KBM-7 (cell line): ENCODE results near the gene FBN1.

Experiments
- DNase-seq: peaks from one replicate; pipeline ENCODE4 v3.0.0-alpha.2; 2015
- in situ Hi-C: fragments of 300-500 bp; cut with MboI; formaldehyde crosslinking; loops from 2 replicates; pipeline ENCODE4 v1.14.3; 2020; ENCODE audit warnings: low sequenced_read_pairs, low pct_unique_long_range_greater_than_20kb, mixed read lengths

FBN1 gene

GRCh38 chr15:48499978-48500377 lies 145.5 kb downstream of the FBN1 start:
- in situ Hi-C loops = no loop called here
- no peak for DNase-seq

GRCh38 chr15:48498828-48499227 lies 146.7 kb downstream of the FBN1 start:
- in situ Hi-C loops = no loop called here
- no peak for DNase-seq

- DNase-seq = no peak
- in situ Hi-C loops = no loop called here
Observed at GRCh38 chr15:48494631-48495030, 150.9 kb downstream of the FBN1 start.

DNA sequence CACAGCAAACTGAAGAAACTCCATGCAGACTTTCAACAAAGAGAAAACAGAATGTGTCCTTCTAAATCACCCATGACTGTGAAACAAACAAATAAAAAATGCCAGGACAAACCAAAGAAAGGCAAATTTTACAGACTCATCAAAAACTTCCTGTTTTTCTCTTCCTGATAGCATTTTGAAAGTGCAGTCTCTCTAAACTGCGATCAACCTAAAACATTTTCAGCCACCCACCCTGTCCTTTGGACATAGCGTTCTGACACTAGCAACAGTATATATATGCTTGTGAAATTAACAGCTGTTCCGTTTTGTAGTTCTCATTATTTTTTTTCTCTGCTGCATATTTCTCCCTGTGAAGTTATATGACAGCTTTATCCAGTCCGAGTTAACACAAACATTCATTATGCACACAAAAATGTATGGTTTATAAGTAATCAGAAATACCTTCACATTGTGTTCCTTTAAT lies 151.7 kb downstream of the FBN1 start:
- no peak for DNase-seq
- in situ Hi-C loops = no loop called here

DNA sequence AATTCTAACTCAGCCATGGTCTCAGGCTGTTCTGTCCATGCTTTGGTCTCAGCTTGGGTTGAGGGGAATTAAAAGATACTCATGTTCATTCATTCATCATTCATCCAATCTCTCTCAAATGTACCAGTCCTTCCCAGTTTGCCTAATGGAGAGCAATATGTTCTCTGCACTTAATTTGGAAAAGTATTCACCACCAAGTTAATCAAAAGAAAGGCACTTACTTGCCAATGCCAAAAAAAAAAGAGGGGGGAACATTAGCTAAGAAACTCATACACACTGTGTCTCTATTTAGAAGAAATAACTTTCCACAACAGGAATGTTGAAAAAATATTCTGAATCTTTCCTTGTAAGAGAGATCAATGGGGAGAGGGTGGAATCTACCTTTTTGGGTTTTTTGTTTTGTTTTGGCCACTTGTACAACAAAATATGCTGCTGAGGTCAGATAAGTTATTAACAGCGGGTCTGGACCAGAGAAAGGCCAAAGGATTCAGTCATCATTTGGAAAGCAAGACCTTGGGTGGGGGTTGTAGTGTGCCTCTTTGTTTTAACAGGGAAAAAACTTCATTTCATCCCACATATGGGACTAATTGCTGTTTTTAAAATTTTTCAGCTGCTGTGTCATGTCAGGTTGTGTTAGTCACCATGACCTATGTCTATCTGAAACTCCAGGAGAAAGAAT lies 152.3 kb downstream of the FBN1 start:
- no peak for DNase-seq
- in situ Hi-C loops = no loop called here

GRCh38 chr15:48486228-48486627 lies 159.3 kb downstream of the FBN1 start:
- no peak for DNase-seq
- in situ Hi-C loops = no loop called here

GRCh38 chr15:48481802-48482201 lies 163.7 kb downstream of the FBN1 start:
- DNase-seq = no peak
- in situ Hi-C loops = no loop called here

DNA sequence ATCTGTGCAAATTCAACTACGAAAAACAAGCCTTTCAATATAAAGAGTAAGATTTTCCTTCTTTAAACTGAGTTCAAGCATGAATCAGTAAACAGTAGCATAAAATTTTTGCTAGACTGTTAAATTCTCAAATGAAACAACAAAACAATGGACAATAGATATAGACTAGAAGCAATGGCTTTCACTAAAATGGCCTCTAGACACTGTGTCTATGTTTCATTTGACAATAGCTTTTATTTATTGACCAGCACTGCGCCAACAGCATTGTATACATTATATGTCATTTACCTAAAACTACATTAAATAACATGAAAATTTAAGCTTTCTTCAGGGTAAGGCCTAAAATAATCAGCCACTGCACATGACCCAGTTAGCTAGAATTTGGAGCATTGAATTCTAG lies 165.8 kb downstream of the FBN1 start:
- DNase-seq = no peak
- in situ Hi-C loops = no loop called here

- in situ Hi-C loops = no loop called here
Observed at GRCh38 chr15:48478581-48478980, 166.9 kb downstream of the FBN1 start.

GRCh38 chr15:48477795-48478360 lies 167.6 kb downstream of the FBN1 start:
- DNase-seq = no peak
- in situ Hi-C loops = no loop called here

More at GRCh38 chr15:48478581-48478980, 166.9 kb downstream of the FBN1 start:
- DNase-seq = no peak

DNA sequence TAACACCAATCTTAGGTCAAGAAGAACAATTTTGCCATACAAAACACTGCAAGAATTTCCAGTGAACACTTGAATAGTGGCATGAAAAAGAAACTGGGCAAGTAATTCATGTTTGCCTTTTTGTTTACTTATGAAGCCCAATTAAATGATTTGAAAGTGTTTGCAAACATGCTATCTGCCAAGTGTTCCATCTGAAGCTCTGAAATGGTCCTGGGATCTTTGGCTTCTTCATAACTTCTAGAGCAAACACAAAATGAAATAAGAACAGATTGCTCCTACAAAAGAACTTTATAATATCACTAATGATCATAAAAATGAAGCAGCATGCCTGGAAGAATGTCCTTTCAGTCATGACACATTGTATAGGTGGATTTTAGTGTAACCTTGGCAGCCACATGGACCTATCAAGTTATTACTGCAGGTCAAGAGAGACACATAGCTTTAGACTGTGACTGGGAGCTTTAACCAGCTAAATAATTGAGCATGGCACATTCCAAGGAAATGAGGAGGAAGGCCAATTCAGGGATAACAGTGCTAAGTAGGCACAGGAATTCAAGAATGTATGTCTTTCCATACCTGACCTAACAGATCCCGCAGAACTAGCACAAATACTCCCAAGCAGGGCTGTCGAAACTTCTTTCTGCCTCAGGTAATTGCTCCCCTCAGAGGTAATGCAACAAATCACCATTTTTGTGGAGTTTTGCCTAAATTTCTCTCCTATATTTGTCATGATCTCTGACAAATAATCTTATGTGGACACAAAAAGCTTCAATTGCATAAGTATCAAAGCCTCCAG lies 169.7 kb downstream of the FBN1 start:
- in situ Hi-C loops = no loop called here
- DNase-seq = no peak

- no peak for DNase-seq
- in situ Hi-C loops = no loop called here
Observed at GRCh38 chr15:48473667-48474066, 171.8 kb downstream of the FBN1 start.

DNA sequence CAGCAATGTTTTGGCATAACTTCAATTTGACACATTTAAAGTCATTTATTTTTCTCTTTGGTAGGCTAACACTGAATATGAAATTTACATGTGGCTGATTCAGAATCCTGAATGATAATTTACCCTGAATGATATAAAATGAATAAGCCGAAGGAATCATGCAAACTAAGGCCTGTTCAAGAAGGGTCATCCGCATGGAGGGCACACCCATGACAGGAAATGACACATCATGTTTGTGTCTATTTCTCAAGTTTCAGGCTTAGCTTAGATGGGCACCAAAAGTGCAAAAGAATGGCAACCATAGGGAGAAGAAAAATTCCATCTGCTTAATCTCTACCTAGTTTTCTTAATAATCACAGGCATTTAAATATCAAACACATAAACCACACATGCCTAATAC lies 172.8 kb downstream of the FBN1 start:
- in situ Hi-C loops = no loop called here
- DNase-seq = no peak

DNA sequence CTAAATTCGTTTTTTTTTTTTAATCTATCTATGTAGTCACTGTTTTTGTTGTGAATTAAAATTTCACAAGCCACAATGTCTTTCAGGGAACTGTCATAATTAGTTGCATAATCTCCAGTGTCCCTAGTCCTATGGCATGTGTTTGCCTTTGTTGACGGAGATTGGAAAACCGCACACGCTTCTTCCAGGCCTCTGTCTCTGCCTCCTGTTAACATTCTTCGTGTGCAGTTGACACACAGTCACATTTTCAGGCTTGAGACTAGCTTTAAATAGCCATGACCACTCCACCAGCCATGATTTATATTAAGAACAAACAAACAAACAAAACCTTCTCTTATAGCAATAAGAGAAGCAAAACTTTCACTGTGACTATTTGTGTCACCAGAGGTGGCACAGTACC lies 174.4 kb downstream of the FBN1 start:
- in situ Hi-C loops = no loop called here

GRCh38 chr15:48470096-48470495 lies 175.4 kb downstream of the FBN1 start:
- DNase-seq = no peak
- in situ Hi-C loops = no loop called here

More for the DNA sequence above, 174.4 kb downstream of the FBN1 start:
- DNase-seq = no peak

DNA sequence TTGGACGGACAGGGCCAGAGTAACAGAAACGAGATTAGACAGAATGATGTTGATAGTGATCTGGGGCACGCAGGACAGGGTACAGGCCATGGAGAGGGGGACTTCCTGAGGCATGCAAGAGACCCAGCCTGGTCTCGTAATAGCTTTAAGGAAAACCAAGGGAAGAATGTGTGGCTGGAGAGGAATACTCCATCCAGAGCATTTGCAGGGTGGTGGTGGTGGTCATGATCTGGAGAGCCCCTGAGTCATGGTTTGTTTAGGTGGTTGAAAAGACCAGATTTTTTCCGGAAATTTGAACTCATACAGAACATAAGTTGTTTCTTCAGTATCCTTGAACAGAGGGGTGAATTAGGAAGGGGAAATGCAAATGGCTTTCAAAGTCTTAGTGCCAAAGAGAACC lies 175.8 kb downstream of the FBN1 start:
- DNase-seq = no peak
- in situ Hi-C loops = no loop called here

DNA sequence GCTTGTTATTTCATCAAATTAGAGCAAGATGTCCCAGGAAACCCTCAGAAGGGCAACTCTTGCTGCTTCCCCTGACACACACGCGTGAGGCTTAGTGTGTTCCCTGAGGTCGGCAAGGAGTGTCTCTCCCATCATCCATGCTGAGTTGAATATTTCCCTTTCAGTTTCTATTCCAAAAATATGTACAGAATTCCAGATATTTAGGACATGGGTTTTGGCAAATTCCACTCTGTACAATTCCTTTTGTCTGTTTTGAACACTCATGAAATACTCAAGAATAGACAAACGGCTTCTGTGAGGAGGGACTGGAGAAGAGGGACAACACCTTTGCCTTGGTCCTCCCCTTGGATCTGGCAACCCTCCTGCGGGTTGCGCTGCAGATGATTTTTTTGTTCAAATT lies 176.2 kb downstream of the FBN1 start:
- DNase-seq = no peak
- in situ Hi-C loops = no loop called here

DNA sequence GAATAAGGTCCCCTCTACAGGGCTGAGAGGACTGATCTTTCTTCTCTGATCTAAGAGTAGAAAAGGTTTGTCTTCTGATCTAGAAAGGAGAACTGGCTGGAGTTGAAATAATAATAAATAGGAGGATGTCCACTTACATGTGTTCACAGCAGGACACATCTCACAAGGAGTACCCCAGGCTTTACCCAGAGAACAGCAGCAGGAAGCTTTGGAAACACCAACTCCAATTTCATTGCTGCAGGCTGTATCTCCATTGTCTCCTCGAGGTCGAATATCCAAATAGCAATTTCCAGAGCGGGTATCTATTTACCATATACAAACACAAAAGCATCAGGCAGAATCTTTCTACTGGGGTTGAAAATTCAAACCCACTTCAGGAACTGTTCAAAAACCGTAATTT lies 177.7 kb downstream of the FBN1 start:
- no peak for DNase-seq
- in situ Hi-C loops = no loop called here

GRCh38 chr15:48466820-48467219 lies 178.7 kb downstream of the FBN1 start:
- in situ Hi-C loops = no loop called here
- no peak for DNase-seq

DNA sequence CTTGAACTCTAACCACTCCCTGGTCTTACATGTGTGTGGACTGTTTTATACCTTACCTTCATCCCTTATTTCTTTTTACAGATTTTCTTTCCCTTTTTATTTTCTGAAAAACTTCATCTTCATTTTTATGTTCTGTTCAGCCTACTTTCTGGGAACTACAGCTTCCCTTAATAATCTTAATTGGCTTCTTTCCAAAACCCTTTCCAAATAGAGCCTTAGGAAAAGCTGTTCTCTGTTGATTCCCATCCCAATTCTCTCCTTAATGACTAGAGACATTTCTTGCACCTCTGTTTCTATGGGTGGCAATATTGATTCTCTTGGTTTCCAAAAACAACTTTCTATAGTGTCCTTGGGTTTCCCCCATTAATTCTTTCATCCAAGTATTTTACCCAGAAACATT lies 179.4 kb downstream of the FBN1 start:
- in situ Hi-C loops = no loop called here
- no peak for DNase-seq
